Smooth muscle cell of the brain vasculature (primary cell): ENCODE data around the gene C16orf54.
"Not testable (repeated sequence)": the region's sequence is repeated elsewhere in the genome, so short reads cannot be mapped to it uniquely, and the experiment has no call there.

Source experiments
- DNase-seq: peaks from one replicate; pipeline ENCODE4 v3.0.0-alpha.2; 2012; ENCODE audit warnings: low read depth, low spot score

Gene C16orf54

DNA sequence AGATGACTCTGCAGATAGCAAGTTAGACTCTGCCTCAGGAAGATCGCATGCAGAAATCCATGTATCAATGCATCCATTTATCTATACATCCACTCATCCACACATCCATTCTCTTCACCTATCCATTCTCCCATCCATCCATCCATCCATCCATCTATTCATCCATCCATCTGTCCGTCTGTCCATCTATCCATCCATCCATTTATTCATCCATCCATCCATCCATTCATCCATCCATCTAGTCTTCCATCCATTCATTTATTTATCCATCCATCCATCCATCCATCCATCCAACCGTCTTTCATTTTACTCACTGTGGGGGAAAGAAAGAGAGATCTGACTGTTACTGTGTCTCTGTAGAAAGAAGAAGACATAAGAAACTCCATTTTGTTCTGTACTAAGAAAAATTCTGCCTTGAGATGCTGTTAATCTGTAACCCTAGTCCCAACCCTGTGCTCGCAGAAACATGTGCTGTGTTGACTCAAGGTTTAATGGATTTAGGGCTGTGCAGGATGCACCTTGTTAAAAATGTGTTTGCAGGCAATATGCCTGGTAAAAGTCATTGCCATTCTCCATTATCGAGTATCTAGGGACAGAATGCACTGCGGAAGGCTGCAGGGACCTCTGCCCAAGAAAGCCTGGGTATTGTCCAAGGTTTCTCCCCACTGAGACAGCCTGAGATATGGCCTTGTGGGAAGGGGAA is 5.7 kb downstream of the C16orf54 start:
- not testable (repeated sequence) for DNase-seq

DNA sequence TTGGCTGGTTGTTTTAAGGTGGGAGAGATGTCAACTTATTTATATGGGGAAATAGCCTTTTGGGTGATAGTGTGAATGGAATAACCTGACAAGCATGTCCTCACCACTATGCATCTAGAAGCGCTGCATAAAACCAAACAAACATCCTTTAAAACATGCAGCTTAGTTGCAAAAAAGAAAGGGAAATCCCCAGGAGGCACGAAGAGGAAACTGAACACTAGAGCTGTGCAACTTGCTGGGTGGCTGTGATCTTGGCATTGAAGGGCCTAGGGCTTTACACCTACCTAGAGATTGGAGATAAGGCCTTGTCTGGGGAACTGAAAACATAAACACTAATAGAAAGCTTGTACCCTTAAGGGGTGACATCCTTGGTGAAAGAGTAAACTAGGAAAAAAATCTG is 7.3 kb downstream of the C16orf54 start:
- DNase-seq, result no peak

DNA sequence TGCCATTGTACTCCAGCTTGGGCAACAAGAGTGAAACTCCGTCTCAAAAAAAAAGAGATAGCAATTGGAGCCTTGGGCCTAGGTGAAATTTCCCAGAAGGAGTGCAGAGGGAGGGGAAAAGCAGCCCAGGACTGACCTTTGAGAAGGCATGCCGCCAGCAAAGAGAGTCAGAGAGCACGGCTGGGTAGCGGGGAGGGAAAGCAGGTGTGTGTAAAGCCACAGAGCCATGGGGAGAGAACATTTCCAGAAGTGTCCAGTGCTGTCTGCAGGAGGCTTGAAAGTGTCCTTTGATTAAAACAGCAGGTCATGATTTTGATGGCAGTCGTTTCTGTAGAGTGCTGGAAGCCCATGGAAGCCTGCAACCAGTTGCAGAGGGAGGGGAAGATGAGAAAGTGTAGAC is 8.1 kb downstream of the C16orf54 start:
- no peak for DNase-seq

DNA sequence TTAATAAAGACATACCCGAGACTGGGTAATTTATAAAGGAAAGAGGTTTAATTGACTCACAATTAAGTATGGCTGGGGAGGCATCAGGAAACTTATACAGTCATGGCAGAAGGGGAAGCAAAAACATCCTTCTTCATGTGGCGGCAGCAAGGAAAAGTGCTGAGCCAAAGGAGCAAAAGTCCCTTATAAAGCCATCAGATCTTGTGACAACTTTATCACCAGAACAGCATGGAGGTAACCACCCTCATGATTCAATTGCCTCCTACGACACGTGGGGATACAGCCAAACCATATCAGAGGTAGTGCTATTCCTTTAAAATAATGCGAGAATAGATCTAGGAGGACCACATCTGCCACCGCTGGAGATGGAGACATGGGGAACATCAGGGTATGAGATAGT is 9.0 kb downstream of the C16orf54 start:
- no peak for DNase-seq

DNA sequence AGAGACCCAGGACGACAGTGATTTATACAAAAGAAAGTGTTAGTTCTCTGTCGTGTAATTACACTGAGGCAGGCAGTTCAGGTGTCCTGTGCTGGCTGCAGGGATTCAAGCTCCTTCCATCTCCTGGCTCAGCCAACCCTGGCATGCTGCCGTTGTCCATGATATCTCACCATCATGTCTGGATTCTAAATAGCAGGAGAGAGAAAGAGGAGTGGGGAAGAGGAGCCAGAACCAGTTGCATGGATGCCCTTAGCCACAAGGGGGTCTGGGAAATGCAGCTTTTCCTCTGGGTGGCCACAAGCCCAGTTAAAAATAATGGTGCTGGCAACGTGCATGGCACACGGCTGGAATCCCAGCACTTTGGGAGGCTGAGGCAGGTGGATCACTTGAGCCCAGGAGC is 9.7 kb downstream of the C16orf54 start:
- no peak for DNase-seq

DNA sequence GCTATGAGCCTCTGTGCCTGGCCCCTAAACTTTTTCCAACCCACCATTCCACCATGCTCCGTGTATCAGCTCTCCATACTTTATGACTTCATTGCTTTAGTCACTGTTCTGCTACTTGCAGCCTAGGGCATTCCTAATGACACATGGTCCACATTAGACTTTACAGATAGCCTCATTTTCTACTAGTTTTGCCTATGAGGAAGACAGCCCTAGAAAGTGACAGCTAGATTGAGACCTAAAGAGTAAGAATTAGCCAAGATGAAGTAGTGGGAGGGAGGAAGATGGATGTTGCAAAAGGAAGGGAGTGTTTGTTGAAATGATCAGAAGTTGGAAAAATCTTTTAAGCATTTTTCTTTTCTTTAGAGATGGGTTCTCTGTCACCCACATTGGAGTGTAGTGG is 11.0 kb downstream of the C16orf54 start:
- DNase-seq, result no peak

DNA sequence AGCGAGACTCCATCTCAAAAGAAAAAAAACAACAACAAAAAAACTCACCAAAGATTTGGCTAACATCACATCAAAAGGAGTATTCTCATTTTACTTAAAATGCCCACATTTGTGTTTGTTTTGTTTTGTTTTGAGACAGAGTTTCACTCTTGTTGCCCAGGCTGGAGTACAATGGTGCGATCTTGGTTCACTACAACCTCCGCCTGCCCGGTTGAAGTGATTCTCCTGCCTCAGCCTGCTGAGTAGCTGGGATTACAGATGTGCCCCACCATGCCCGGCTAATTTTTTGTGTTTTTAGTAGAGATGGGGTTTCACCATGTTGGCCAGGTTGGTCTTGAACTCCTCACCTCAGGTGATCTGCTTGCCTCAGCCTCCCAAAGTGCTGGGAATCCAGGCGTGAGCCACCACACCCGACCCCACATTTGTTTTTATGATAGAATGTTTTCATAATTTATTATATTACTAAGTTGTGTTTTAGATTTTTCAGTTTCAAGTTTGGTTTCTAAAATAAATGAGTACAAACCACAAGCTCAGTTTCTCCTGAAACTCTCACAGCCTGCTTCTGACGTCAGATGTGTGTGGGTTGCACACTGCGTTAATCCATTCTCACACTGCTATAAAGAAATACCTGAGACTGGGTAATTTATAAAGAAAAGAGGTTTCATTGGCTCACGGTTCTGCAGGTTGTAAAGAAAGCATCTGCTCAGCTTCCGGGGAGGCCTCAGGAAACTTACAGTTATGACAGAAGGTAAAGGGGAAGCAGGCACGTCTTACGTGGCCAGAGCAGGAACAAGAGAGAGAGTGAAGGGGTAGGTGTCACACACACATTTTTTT is 13.8 kb downstream of the C16orf54 start:
- not testable (repeated sequence) for DNase-seq

DNA sequence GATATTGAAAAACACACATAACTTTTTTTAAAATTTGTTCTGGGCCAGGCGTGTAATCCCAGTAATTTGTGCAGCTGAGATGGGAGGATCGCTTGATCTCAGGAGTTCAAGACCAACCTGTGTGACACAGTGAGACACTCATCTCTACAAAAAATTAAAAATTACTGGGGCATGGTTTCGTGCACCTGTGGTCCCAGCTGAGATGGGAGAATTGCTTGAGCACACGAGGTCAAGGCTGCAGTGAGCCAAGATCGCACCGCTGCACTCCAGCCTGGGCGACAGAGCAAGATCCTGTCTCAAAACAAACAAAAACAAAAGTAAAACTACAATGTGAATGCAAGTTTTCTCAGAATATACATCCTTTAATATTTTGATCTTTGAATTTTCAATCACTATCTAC is 15.1 kb downstream of the C16orf54 start:
- DNase-seq, result no peak

DNA sequence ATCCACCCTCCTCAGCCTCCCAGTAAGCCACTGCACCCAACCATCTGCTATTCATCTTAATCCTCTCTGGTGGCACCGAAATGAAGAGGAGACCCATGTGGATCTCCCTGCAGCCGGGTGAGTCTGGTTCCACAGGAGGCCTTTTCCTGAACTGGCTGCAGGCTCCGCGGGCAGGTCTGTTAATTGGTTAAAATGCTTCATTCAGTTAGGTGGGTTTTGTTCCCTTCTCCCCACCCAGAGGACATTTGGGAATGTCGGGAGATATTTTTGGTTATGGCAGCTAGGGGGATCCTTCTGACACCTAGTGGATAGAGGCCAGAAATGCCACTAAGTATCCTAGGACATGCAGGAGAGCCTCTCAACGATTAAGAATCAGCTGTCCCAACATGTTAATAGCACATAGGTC is 16.7 kb downstream of the C16orf54 start:
- DNase-seq, result peak; percentile 7

DNA sequence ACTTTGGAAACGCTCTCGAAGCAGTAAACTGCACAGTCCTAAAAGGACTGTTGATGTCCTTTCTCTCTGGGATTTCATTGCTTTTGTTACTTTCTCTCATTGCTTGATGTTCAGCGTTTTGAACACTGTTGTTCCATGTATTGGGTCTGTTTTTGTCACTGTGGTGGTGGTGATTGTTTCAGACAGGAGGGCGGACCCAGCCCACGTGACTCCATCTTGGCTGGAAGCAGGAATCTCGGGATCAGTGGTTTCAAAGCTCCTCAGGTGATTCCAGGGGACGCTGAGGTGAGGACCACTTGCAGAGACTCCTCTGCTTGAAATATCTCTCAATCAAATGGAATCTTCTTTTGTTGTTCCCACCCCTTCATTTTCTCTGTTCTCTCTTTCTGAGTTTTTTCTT is 18.3 kb downstream of the C16orf54 start:
- DNase-seq, result no peak

DNA sequence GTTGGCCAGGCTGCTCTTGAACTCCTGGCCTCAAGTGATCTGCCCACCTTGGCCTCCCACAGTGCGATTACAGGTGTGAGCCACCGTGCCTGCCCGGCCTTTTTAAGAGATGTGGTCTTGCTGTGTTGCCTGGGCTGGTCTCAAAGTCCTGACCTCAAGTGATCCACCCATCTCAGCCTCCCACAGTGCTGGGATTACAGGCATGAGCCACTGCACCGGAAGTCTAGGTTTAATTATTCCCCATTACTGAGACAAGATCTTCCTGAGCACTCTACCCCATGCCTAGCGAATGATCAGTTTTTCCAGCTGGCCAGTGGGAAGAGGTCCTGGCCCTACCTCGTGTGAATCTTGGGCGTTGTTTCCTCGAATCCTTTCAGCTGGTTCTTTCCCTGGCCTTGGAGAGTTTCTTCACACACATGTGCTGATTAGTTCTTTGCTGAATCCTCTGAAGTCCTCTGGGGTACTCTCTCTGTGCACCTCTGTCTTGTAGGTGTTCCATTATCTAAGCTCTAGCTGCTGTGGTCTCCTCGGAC is 18.9 kb downstream of the C16orf54 start:
- no peak for DNase-seq

DNA sequence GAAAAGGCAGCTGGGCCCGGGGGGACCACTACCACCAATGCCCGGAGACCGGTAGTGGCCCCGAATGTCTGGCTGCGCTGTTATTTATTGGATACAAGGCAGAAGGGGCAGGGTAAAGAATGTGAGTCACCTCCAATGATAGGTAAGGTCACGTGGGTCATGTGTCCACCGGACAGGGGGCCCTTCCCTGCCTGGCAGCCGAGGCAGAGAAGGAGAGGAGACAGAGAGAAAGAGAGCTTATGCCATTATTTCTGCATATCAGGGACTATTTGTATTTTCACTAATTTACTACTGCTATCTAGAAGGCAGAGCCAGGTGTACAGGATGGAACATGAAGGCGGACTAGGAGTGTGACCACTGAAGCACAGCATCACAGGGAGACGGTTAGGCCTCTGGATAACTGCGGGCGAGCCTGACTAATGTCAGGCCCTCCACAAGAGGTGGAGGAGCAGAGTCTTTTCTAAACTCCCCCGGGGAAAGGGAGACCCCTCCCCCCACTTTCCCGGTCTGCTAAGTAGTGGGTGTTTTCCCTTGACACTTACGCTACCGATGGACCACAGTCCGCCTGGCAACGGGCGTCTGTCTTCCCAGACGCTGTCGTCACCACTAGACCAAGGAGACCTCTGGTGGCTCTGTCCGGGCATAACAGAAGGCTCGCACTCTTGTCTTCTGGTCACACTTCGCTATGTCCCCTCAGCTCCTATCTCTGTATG is 24.5 kb downstream of the C16orf54 start:
- peak; percentile 10 for DNase-seq

DNA sequence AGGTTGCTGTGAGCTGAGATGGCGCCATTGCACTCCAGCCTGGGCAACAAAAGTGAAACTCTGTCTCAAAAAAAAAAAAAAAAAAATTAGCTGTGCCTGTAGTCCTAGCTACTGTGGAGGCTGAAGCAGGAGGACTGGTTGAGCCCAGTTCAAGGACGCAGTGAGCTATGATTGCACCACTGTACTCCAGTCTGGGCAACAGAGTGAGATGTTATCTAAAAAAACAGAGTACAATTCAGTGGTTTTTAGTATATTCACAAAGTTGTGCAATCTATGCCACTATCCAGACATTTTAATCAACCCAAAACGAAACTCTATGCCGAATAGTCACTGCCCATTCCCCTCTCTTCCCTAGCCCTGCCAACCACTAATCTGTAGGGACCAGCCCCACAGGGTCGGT is 25.1 kb downstream of the C16orf54 start:
- no peak for DNase-seq

DNA sequence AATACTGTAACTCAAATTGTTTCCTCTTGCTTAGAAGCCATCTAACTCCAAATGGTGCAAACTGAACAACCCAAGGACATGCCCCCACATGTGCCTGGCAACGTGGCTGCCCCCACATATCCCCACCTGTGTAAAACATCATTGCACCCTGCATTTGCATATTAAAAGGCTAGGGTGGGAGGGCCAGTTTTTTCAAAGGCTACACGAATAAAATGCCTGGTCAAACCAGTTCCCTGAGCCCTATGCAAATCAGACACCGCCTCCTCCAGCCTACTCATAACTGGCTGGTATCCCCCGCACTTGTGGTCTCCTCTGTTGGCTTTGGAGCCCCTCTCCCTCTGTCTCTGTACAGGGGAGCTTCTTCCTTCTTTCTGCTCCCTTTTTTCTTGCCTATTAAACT is 26.7 kb downstream of the C16orf54 start:
- no peak for DNase-seq

DNA sequence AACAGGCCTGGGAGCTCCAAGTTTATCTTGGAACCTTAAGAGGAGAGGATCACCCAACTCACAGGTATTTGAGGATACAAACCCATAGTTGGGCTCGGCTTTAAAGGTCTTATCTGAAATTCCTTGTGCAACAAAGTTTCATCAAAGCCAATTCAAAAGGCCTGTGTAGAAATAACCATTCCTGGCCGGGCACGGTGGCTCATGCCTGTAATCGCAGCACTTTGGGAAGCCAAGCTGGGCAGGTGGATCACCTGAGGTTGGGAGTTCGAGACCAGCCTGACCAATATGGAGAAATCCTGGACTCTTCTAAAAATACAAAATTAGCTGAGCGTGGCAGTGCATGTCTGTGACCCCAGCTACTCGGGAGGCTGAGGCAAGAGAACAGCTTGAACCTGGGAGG is 28.7 kb downstream of the C16orf54 start:
- DNase-seq, result no peak

DNA sequence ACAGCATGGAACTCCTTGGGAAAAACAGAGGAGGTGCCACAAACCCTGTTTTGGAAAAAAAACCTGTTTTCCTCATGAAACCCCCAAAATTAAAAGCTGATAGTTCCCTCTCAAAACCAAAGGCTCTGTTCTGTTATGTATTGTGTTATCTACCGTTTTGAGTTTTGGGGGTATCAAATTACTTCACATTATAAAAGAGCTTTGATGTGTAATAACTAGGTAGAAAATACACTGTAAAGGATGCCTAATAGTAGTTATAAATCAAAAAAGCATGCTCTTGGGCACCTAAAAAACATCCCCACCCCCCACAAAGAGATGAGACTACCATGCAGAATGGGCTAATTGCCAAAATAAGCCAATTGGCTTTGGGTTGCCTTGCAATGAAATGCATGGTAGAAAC is 30.8 kb downstream of the C16orf54 start:
- no peak for DNase-seq

DNA sequence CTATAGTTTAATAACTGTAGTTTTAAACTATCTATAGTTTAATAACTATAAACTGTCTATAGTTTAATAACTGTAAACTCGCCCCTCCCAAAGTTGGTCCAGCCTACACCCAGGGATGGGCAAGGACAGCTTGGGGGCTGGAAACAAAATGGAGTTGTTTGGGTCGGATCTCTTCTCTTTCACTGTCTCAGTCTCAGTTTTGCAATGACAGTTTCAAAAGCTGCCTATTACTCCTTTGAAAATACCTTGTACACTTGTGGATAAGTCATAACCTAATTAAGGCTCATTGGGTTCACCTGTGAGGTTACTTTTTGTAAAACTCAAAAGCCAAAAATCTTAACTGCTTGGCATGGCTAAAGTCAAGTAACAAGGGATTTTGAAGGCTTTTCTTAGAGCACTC is 31.4 kb downstream of the C16orf54 start:
- no peak for DNase-seq

DNA sequence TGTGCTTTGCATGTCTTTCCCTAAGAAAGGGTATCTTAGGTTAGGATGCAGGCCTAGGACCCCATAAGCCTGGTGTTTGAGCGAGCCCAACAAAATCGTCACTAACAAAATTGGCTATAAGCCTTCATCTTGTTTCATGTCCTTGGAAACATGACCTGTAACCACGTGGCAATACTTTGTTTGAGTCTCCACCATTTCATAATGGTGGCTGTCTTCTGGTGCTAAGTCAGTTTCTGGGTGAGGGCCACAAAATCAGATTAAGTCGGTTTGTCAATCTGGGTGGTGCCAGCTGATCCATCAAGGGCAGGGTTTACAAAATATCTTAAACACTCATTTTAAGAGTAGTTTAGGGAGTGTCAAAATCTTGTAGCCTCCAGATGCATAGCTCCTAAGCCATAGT is 33.0 kb downstream of the C16orf54 start:
- DNase-seq, result no peak

DNA sequence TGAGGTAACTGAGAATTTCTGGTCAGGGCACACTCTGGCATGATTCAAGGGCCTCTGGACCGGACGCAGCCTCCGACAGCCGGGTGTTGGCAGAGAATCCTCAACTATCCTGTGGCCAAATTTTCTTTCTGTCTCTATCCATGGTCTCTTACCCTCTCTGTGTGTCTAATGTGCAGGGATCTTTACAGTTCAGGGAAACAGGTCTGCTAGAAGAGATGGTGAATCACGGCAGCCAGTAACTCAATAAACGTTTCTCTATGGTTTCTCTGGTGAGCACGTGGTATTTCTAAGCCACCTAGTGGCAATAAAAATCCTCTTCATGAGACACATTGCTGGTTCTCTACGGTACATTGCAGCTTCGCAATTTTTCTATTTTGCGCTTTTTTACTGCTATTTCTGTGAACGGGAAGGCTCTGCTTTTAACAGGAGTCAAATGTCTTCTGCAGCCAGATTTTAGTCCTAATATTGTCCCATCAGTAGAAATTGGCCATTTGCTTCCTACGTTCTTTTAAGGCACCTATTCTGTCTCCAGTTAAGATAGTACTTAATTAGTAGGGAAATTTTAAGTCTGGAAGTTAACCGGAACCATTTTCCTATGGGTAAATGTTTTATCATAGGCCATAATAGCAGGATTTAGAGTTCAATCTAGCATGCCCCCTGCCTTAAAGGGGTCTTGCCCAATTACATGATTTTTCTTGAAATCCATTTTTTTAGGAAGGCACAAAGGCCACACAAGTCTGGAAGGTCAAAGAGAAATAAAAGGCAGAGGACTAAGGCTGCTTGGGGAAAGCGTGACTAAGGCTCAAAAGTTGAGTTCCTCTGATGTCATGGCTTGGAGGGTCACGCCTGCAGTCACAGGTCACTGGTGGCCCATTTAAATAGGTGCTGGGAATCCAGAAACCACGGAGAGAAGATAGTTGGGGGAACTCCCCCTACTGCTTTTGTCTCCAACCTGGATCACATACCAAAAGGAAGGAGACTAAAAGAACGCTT is 35.3 kb downstream of the C16orf54 start:
- peak; percentile 20 for DNase-seq

DNA sequence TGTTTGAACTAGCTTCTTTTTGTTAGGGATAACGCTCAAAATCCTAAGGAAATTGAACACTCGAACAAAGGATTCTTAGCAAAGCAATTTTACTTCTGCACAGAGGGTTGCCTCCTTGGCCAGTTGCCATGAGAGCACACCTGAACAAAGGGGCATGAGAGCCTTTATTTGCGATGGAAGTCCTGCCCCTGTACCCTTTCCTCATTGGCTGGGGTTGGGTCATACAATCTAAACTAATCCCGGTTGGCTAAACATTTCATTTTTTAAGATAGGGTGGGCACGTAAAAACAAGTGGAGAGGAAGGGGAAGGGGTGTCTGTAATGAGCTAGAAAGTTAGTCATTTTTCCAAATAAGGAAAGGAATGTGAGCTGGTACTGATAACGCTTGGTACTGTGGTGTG is 36.1 kb downstream of the C16orf54 start:
- DNase-seq, result not testable (repeated sequence)
